ENCODE data around the gene SMTN.

The SMTN gene

GRCh38 chr22:31088233-31088986, 7.3 kb downstream of the SMTN start:
- no peak for TF ChIP-seq CREB1 (IDR thresholded peaks at IDR 0.05; ENCODE audit: low read depth)
- TF ChIP-seq TAF1 (IDR thresholded peaks at IDR 0.05; ENCODE audit: low read depth): no peak
- no peak for TF ChIP-seq REST (IDR thresholded peaks at IDR 0.05; ENCODE audit: low read depth)
- no peak for TF ChIP-seq YY1 (IDR thresholded peaks at IDR 0.05; ENCODE audit: low read depth)
- TF ChIP-seq ZBTB7A (IDR thresholded peaks at IDR 0.05; ENCODE audit: low read depth): no peak
- no peak for TF ChIP-seq CEBPB (IDR thresholded peaks at IDR 0.05)
- TF ChIP-seq FOXM1 (IDR thresholded peaks at IDR 0.05; ENCODE audit: borderline replicate concordance, low read depth): no peak
- no peak for TF ChIP-seq EGR1 (IDR thresholded peaks at IDR 0.05)
- TF ChIP-seq TEAD4 (IDR thresholded peaks at IDR 0.05): no peak
- TF ChIP-seq RAD21 (IDR thresholded peaks at IDR 0.05; ENCODE audit: low read depth): no peak
- TF ChIP-seq USF1 (IDR thresholded peaks at IDR 0.05): no peak
- TF ChIP-seq TCF12 (IDR thresholded peaks at IDR 0.05; ENCODE audit: low read depth): no peak
- no peak for TF ChIP-seq MAX (IDR thresholded peaks at IDR 0.05)
- no peak for TF ChIP-seq EP300 (IDR thresholded peaks at IDR 0.05; ENCODE audit: borderline replicate concordance)
- TF ChIP-seq NFIC (IDR thresholded peaks at IDR 0.05): no peak

- TF ChIP-seq FOXM1 (IDR thresholded peaks at IDR 0.05; ENCODE audit: borderline replicate concordance, low read depth): no peak
- no peak for TF ChIP-seq NFIC (IDR thresholded peaks at IDR 0.05)
- peak; percentile 74 for TF ChIP-seq RAD21 (IDR thresholded peaks at IDR 0.05; ENCODE audit: low read depth)
Measured at GRCh38 chr22:31089160-31090100, 8.3 kb downstream of the SMTN start.

- TF ChIP-seq NFIC (IDR thresholded peaks at IDR 0.05) (no peak), ZBTB7A (IDR thresholded peaks at IDR 0.05; ENCODE audit: low read depth) (no peak), TEAD4 (IDR thresholded peaks at IDR 0.05) (no peak), CREB1 (IDR thresholded peaks at IDR 0.05; ENCODE audit: low read depth) (no peak), CEBPB (IDR thresholded peaks at IDR 0.05) (no peak), RAD21 (IDR thresholded peaks at IDR 0.05; ENCODE audit: low read depth) (no peak), TCF12 (IDR thresholded peaks at IDR 0.05; ENCODE audit: low read depth) (no peak), MAX (IDR thresholded peaks at IDR 0.05) (no peak)
Measured at GRCh38 chr22:31090217-31091085, 9.3 kb downstream of the SMTN start.

- TF ChIP-seq CREB1 (IDR thresholded peaks at IDR 0.05; ENCODE audit: low read depth) (no peak), EGR1 (IDR thresholded peaks at IDR 0.05) (no peak), CEBPB (IDR thresholded peaks at IDR 0.05) (no peak), MAX (IDR thresholded peaks at IDR 0.05) (no peak), YY1 (IDR thresholded peaks at IDR 0.05; ENCODE audit: low read depth) (no peak), TAF1 (IDR thresholded peaks at IDR 0.05; ENCODE audit: low read depth) (no peak), TEAD4 (IDR thresholded peaks at IDR 0.05) (no peak), NFIC (IDR thresholded peaks at IDR 0.05) (no peak), ZBTB7A (IDR thresholded peaks at IDR 0.05; ENCODE audit: low read depth) (no peak), FOXM1 (IDR thresholded peaks at IDR 0.05; ENCODE audit: borderline replicate concordance, low read depth) (no peak), REST (IDR thresholded peaks at IDR 0.05; ENCODE audit: low read depth) (no peak), EP300 (IDR thresholded peaks at IDR 0.05; ENCODE audit: borderline replicate concordance) (no peak), TCF12 (IDR thresholded peaks at IDR 0.05; ENCODE audit: low read depth) (no peak)
Measured at GRCh38 chr22:31091106-31091975, 10.2 kb downstream of the SMTN start.

All from Ishikawa (cell line).